LNCAP (cell line): Measurements from ENCODE around the gene STK25.

ENCODE experiments used
- CTCF ChIP-seq: fragments of 450-650 bp; IDR thresholded peaks from 2 replicates; pipeline ENCODE4 v1.5.1; 2017; ENCODE audit warnings: mild to moderate bottlenecking

Gene STK25

GRCh38 chr2:241496904-241497877 is 11.2 kb downstream of the STK25 start:
- no peak for TF ChIP-seq CTCF

GRCh38 chr2:241496003-241496707 is 12.2 kb downstream of the STK25 start:
- TF ChIP-seq CTCF: no peak

GRCh38 chr2:241495172-241496002 is 13.0 kb downstream of the STK25 start:
- no peak for TF ChIP-seq CTCF

GRCh38 chr2:241494311-241494908 is 14.0 kb downstream of the STK25 start:
- TF ChIP-seq CTCF: no peak

- no peak for TF ChIP-seq CTCF
Observed at GRCh38 chr2:241493092-241493491, 15.3 kb downstream of the STK25 start.

GRCh38 chr2:241492174-241492565 is 16.2 kb downstream of the STK25 start:
- no peak for TF ChIP-seq CTCF
